HG02870 (cell line): ENCODE measurements around the gene KIAA0753.

Experiments used
- ATAC-seq: cut with Tn5 transposase; IDR thresholded peaks from one replicate; pipeline ENCODE4 v1.9.1; 2021; ENCODE audit warnings: mild to moderate bottlenecking, moderate library complexity; ENCODE audit not compliant: unreplicated experiment

KIAA0753 gene

DNA sequence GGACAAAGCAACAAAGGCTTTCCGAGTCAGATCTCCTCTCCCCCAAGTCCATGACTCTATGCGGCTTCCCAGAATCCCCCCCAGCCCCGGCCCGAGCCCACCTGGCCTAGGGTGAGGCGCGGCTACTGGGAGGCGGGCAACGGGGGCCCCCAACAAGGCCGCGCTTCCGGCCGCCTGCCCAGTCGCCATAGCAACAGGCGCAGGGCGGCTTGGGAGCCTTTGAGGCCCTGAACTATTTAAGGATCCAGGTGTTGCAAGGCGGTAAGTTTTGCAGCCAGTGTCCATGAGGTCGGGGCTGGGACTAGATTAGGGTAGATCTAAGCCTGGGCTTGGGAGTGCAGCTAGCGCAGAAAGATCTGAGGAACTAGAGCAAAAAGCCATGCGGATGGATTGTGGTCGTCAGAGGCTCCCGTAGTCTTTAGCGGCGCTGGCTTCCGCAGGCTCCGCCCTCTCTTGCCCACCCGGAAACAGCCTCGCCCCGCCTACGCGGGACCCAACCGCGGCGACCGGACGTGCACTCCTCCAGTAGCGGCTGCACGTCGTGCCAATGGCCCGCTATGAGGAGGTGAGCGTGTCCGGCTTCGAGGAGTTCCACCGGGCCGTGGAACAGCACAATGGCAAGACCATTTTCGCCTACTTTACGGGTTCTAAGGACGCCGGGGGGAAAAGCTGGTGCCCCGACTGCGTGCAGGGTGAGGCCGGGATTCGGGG lies at the start of gene KIAA0753, which contains the start of gene TXNDC17:
Gene KIAA0753 (minus strand): TSS at position 176 of the 711 bp plus-strand sequence. CDS start 5,608 bp downstream, outside the sequence.
Gene TXNDC17 (plus strand): TSS at position 525 of the 711 bp plus-strand sequence. CDS start 23 bp downstream, at position 548.
- ATAC-seq = peak; percentile 87

GRCh38 chr17:6688944-6689343 lies 48.4 kb upstream of the KIAA0753 start:
- ATAC-seq = no peak

DNA sequence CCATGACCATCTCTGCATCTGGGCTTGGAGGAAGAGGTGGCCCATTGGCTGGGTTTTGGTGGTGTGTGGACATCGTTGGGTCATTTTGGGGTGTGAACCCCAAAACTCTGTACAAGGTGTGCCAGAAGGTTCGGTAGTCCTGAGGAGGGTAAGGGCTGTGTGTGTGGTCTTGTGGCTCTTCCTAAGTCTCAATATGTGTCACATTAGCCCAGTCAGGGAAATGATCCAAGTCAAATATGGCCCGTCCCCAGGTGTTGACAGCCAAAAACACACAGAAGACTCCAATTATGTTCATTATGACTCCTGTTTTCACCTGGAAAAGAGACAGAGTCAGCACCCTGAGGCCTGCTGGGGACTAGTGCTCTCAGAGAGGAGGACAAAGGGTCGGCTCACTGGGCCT lies 45.5 kb upstream of the KIAA0753 start:
- no peak for ATAC-seq

DNA sequence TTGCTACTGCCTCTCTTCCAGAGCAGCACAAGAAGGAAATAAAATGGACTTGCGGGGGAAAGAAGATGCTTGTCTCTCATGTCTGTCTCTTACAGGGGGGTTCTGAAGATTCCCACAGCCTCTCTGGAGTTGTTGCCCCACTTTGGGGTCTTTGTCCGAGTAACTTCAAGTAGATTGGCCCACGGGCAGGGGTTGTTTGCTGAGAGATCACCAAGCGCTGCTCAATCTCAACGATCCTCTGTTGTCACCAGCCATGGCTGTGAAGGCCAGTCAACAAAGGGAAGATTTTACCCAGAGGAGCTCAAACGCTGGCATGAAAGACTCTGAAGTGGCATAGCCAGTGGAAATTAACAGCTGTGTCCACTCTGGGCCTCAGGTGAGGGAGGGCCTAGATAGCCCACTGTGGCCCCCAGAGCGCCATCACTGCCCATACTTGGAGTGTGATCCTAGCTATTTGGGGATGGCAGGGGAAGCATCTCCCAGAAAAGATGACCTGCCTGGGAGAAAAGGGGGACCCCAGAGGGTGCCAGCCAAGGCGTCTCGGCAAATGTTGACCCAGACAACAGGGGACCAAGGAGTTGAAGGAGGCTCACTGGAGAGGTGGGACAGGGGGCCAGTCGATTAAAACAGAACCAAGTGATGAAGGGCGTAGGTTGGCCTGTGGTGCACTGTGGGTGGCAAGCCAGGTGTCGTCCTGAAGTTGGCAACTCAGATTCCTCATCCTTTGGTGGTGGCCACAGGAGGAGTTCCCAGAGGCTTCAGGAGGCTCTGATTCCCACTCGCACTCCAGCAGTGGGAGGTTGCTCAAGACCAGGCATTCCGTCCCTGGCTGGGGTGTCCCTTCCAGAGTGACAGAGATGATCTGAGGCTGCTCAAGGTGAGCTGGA lies 44.6 kb upstream of the KIAA0753 start:
- ATAC-seq = no peak

- no peak for ATAC-seq
Measured at GRCh38 chr17:6684460-6684783, 43.9 kb upstream of the KIAA0753 start.

GRCh38 chr17:6683730-6684459 lies 43.4 kb upstream of the KIAA0753 start:
- ATAC-seq = no peak

- ATAC-seq = no peak
Measured at GRCh38 chr17:6683081-6683684, 42.7 kb upstream of the KIAA0753 start.

- ATAC-seq = no peak
Measured at GRCh38 chr17:6682339-6682738, 41.8 kb upstream of the KIAA0753 start.

- ATAC-seq = no peak
Measured at GRCh38 chr17:6681671-6682070, 41.2 kb upstream of the KIAA0753 start.

DNA sequence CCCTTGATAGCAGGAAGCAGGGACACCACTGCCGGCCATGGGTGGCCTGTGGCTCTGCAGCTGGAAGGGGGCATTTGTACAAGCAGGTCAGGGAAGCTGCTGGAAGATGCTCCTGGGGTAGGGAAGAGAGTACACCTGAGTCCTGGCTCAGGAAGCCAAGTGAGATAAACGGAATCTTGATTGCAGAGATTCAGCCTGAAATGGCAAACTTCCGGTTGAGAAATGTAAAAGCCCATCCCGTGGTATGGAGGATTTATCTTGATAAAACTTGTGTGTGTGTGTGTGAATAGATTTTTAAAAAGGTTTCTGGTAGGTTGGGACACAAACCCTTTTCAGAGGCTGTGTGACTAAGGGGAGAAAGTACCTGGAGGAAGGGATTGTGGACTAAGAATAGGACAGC lies 40.7 kb upstream of the KIAA0753 start:
- ATAC-seq = no peak

DNA sequence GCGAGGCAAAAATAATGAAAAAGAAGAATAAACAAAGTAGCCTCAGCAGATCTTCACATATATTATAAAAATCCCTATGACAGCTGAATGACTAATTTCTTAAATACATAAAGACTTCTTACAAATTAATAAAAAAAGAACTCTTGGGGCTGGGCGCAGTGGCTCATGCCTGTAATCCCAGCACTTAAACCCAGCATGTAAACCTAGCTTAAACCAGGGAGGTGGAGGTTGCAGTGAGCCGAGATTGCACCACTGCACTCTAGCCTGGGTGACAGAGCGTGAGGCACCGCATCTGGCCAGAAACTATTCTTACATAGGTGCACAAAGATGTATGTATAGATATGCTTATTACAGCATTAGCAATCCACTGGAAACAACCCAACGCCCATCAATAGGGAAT lies 38.7 kb upstream of the KIAA0753 start:
- no peak for ATAC-seq

DNA sequence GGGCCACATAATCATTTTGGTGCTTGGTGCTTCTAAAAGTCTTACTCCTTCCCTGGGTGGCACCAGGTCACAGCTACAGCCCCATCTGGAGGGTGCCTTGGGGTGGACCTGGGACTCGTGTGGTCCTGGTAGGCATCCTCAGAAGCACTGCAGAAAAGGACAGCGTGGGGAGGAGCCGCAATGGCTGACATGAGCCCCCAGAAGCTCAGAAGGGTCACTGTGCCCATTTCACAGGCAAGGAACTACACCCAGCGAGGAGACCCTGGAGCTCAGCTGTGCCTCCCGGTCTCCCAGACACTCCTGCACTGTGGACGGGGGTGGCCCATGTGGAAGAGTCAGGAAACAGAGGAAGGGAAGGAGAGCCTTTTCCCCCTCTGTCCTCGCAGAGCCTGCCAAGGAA lies 37.4 kb upstream of the KIAA0753 start:
- ATAC-seq = no peak

- no peak for ATAC-seq
Measured at GRCh38 chr17:6677158-6677831, 36.8 kb upstream of the KIAA0753 start.

DNA sequence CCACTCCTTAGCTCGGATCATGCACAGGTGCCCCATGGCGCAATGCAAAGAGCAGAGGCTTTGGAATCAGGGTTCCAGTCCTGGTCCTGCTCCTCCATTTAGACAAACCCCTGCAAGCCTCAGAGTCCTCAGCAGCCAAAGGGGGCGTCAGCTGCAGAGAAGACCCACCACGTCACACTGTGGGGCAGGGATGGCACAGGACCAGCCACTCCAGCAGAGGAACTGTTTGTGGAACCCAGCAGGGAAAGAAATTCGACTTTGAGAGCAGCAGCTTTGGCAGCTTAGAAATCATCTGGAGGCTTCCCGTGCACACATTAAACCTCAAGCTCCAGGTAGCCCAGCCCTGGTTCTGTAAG lies 36.3 kb upstream of the KIAA0753 start:
- no peak for ATAC-seq

GRCh38 chr17:6675201-6675825 lies 34.8 kb upstream of the KIAA0753 start:
- ATAC-seq = no peak

DNA sequence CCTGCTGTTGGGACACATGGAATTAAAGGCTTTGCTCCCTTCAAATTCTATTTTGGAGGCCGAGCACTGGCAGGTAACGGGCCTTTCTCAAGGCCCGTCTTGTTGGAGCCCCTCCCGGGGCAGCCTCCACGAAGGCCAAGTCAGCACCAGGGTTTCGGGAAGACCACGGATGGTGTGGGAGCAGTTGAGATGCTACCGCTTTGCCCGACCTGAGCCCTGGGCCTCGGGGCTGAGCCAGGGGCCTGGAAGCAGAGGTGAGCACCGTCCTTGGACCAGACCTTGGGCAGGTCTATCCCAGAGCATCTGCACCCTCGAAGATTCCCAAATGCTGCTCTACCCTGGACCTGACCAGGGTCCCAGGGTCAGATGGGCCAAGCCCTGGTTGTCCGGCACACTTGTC lies 34.1 kb upstream of the KIAA0753 start:
- ATAC-seq = no peak

GRCh38 chr17:6671431-6671830 lies 30.9 kb upstream of the KIAA0753 start:
- no peak for ATAC-seq

DNA sequence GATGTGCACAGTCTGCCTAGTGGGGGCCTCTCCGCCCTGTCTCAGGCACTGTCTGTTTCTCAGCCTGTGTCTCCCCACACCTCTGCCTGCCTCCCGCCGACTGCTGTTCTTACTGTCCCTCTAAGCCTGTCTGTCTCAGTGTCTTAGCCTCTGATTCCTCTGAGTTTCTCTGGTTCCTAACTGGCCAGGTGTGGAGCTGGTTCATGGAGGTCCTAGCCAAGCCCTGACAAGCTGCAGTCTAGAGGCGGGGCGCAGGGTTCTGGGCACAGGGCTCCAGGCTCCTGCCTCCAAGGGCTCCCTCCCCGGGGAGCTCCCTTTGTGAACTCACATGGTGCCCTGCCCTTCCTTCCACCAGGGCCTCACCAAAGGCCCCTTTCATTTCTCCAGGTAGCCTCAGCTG lies 30.5 kb upstream of the KIAA0753 start:
- ATAC-seq = no peak

- no peak for ATAC-seq
Measured at GRCh38 chr17:6670571-6670970, 30.1 kb upstream of the KIAA0753 start.
